HEK293 (cell line): ENCODE measurements around the gene SPTLC1.

ENCODE experiments used
- CTCF ChIA-PET: fragments of 350-600 bp; formaldehyde crosslinking; extraction: SDS; loops from one replicate; lab custom pipeline; 2021; ENCODE audit warnings: antibody characterized with exemption; lab: Yijun Ruan, JAX
- POLR2A ChIA-PET: fragments of 300-600 bp; formaldehyde crosslinking; extraction: SDS; loops from one replicate; lab custom pipeline; 2020; ENCODE audit warnings: antibody characterized with exemption, inconsistent platforms; lab: Yijun Ruan, JAX
- H3K27ac ChIP-seq: fragments of 200-500 bp; sonication (Bioruptor generic); 2 replicates; pipeline ENCODE4 v1.5.1; 2014; ENCODE audit warnings: low read depth, low read length, control low read depth, inconsistent platforms; ENCODE audit errors: extremely low read depth
- H3K36me3 ChIP-seq, 2 experiments: fragments of 200-500 bp in 1 of 2; sonication (Bioruptor generic) in 1 of 2; 1 replicate in 1 of 2; 2 replicates in 1 of 2; pipeline ENCODE4 v1.5.1; 2014 to 2017; ENCODE audit warnings: inconsistent platforms in 2 of 2, low read length in 2 of 2; ENCODE audit not compliant: control insufficient read depth in 2 of 2, insufficient read depth in 1 of 2
- H3K4me1 ChIP-seq: fragments of 200-500 bp; sonication (Bioruptor generic); 2 replicates; pipeline ENCODE4 v1.5.1; 2014; ENCODE audit warnings: mild to moderate bottlenecking, low read length, inconsistent platforms; ENCODE audit not compliant: control insufficient read depth, insufficient read depth
- H3K4me3 ChIP-seq: 2 replicates; pipeline ENCODE4 v1.5.1; 2011; ENCODE audit warnings: low read depth, mild to moderate bottlenecking, control low read depth, low read length, moderate library complexity
- H3K9me3 ChIP-seq: fragments of 200-500 bp; sonication (Bioruptor generic); 2 replicates; pipeline ENCODE4 v1.5.1; 2014; ENCODE audit warnings: low read depth, low read length, inconsistent platforms; ENCODE audit not compliant: control insufficient read depth, insufficient read depth
- BCL11A ChIP-seq: fragments of 450-650 bp; formaldehyde crosslinking; IDR thresholded peaks from 2 replicates; pipeline ENCODE4 v1.5.1; 2016; ENCODE audit warnings: low read depth, missing biosample characterization, missing genetic modification characterization
- EGR2 ChIP-seq: fragments of 450-650 bp; formaldehyde crosslinking; IDR thresholded peaks from 2 replicates; pipeline ENCODE4 v1.5.1; 2016; ENCODE audit warnings: low read depth, missing biosample characterization, missing genetic modification characterization
- FEZF1 ChIP-seq: fragments of 450-650 bp; formaldehyde crosslinking; IDR thresholded peaks from 2 replicates; pipeline ENCODE4 v1.5.1; 2016; ENCODE audit warnings: missing biosample characterization, missing genetic modification characterization
- GLI4 ChIP-seq: fragments of 450-650 bp; formaldehyde crosslinking; IDR thresholded peaks from 2 replicates; pipeline ENCODE4 v1.5.1; 2016; ENCODE audit warnings: missing biosample characterization, missing genetic modification characterization
- KLF10 ChIP-seq: fragments of 450-650 bp; IDR thresholded peaks from 2 replicates; pipeline ENCODE4 v1.5.1; 2018; ENCODE audit warnings: missing biosample characterization, mild to moderate bottlenecking, missing genetic modification characterization
- REPIN1 ChIP-seq: fragments of 450-650 bp; formaldehyde crosslinking; IDR thresholded peaks from 2 replicates; pipeline ENCODE4 v1.5.1; 2017; ENCODE audit warnings: missing biosample characterization, missing genetic modification characterization, low read depth
- SALL2 ChIP-seq: fragments of 450-650 bp; formaldehyde crosslinking; IDR thresholded peaks from 2 replicates; pipeline ENCODE4 v1.5.0; 2017; ENCODE audit warnings: missing biosample characterization, mild to moderate bottlenecking, missing genetic modification characterization, borderline replicate concordance
- ZBTB11 ChIP-seq: fragments of 450-650 bp; formaldehyde crosslinking; conservative IDR thresholded peaks from 2 replicates; pipeline ENCODE4 v1.5.1; 2016; ENCODE audit warnings: low read depth, missing biosample characterization, missing genetic modification characterization
- ZNF174 ChIP-seq: fragments of 450-650 bp; formaldehyde crosslinking; IDR thresholded peaks from 2 replicates; pipeline ENCODE4 v1.5.0; 2017; ENCODE audit warnings: missing biosample characterization, mild to moderate bottlenecking, missing genetic modification characterization
- ZNF324 ChIP-seq: fragments of 450-650 bp; formaldehyde crosslinking; IDR thresholded peaks from 2 replicates; pipeline ENCODE4 v1.5.1; 2016; ENCODE audit warnings: missing biosample characterization, missing genetic modification characterization
- ZNF341 ChIP-seq: fragments of 450-650 bp; formaldehyde crosslinking; IDR thresholded peaks from 2 replicates; pipeline ENCODE4; 2016; ENCODE audit warnings: low read depth, missing biosample characterization, missing genetic modification characterization
- ZNF37A ChIP-seq: fragments of 450-650 bp; IDR thresholded peaks from 2 replicates; pipeline ENCODE4 v1.5.1; 2018; ENCODE audit warnings: missing biosample characterization, missing genetic modification characterization
- ZNF394 ChIP-seq: fragments of 450-650 bp; formaldehyde crosslinking; IDR thresholded peaks from 2 replicates; pipeline ENCODE4 v1.5.1; 2016; ENCODE audit warnings: missing biosample characterization, missing genetic modification characterization, mild to moderate bottlenecking, moderate library complexity, borderline replicate concordance
- ZNF518A ChIP-seq: fragments of 450-650 bp; formaldehyde crosslinking; conservative IDR thresholded peaks from 2 replicates; pipeline ENCODE4 v1.5.1; 2016; ENCODE audit warnings: low read depth, missing biosample characterization, missing genetic modification characterization
- ZNF621 ChIP-seq: fragments of 450-650 bp; formaldehyde crosslinking; IDR thresholded peaks from 2 replicates; pipeline ENCODE4 v1.5.1; 2017; ENCODE audit warnings: missing biosample characterization, missing genetic modification characterization
- ZNF692 ChIP-seq: fragments of 450-650 bp; formaldehyde crosslinking; IDR thresholded peaks from 2 replicates; pipeline ENCODE4 v1.5.1; 2016; ENCODE audit warnings: missing biosample characterization, missing genetic modification characterization
- ZSCAN5A ChIP-seq: fragments of 450-650 bp; formaldehyde crosslinking; IDR thresholded peaks from 2 replicates; pipeline ENCODE4 v1.5.1; 2016; ENCODE audit warnings: missing biosample characterization, missing genetic modification characterization

The SPTLC1 gene

GRCh38 chr9:92095236-92095635, 20.0 kb downstream of the SPTLC1 start:
- Histone ChIP-seq H3K9me3 (no peaks in the 10 kb centered on the region), H3K4me3 (no peak overlapping the region), H3K27ac (no peak overlapping the region), H3K4me1 (no peaks in the 10 kb centered on the region), H3K36me3 (peaks cover 0 to 2% of the 10 kb centered on the region in 2 experiments; a peak in 1 of 3 replicates)
- TF ChIP-seq REPIN1 (tag by site-specific recombination), result no peak
- TF ChIP-seq GLI4, result no peak
- no peak for TF ChIP-seq ZNF394
- TF ChIP-seq SALL2, result no peak
- TF ChIP-seq KLF10 (tag by site-specific recombination), result no peak
- no peak for TF ChIP-seq ZNF37A (tag by site-specific recombination)
- no peak for TF ChIP-seq BCL11A (tag by site-specific recombination)
- no peak for TF ChIP-seq ZNF621 (tag by site-specific recombination)
- no peak for TF ChIP-seq ZNF174 (tag by site-specific recombination)
- TF ChIP-seq ZNF518A (tag by site-specific recombination), result no peak
- POLR2A ChIA-PET, result no interaction called here
- CTCF ChIA-PET, result interaction anchor here (0.6 to 1.3 kb wide), 3 partner anchors 43 to 140 kb away, joined by 3 read pairs; no protein-coding TSS in a partner anchor

GRCh38 chr9:92094655-92095054, 20.6 kb downstream of the SPTLC1 start:
- ChIA-PET CTCF (interaction anchor here (0.7 to 1.3 kb wide), 3 partner anchors 43 to 670 kb away, joined by 3 read pairs; no protein-coding TSS in a partner anchor), POLR2A (interaction anchor here (1.4 kb wide), 1 partner anchor 21 kb away, joined by 4 read pairs; the partner anchor contains the start of gene SPTLC1)
- Histone ChIP-seq H3K27ac (no peak overlapping the region), H3K4me1 (no peaks in the 10 kb centered on the region), H3K9me3 (no peaks in the 10 kb centered on the region), H3K36me3 (peaks cover 0 to 2% of the 10 kb centered on the region in 2 experiments; a peak in 1 of 3 replicates), H3K4me3 (no peak overlapping the region)
- TF ChIP-seq FEZF1 (tag by site-specific recombination) (no peak), ZNF692 (no peak)

- CTCF ChIA-PET, result no interaction called here
- Histone ChIP-seq H3K4me3 (no peak overlapping the region), H3K4me1 (no peaks in the 10 kb centered on the region), H3K36me3 (peaks cover 0 to 63% of the 10 kb centered on the region in 2 experiments; a peak in 2 of 3 replicates), H3K9me3 (no peaks in the 10 kb centered on the region), H3K27ac (no peak overlapping the region)
- POLR2A ChIA-PET, result interaction anchor here (1.3 kb wide), 1 partner anchor 22 kb away, joined by 3 read pairs; no protein-coding TSS in a partner anchor
- peak; percentile 76 for TF ChIP-seq EGR2 (tag by site-specific recombination)
- no peak for TF ChIP-seq ZNF341 (tag by site-specific recombination)
- no peak for TF ChIP-seq ZNF324 (tag by site-specific recombination)
- no peak for TF ChIP-seq ZBTB11 (tag by site-specific recombination)
- TF ChIP-seq ZSCAN5A (tag by site-specific recombination), result no peak
Observed at GRCh38 chr9:92077888-92078287, 37.3 kb downstream of the SPTLC1 start.
